Measurements from ENCODE around the gene PEAK1.

PEAK1 gene

DNA sequence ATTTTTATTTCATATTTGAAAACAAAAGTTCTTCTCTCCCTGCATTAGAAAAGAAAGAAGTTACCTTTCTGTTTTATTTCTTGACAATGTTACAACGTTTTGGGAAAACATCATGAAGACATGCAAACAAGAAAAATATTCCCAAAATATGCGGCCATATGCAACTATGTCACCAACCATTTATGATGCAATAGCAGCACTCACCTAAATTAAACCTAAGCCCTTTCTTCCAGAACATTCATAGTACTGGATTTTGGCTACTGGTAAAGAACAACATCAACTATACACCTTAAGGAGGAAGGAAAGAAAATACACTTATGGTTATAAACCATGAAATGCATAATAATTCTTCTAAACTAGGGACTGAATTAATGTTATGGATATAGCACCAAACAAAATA is 164.5 kb downstream of the PEAK1 start:
- no peak for DNase-seq
- Histone ChIP-seq H3K27ac (no peak overlapping the region), H3K9me3 (no peaks in the 10 kb centered on the region), H3K4me1 (peaks cover 0 to 10% (median 3%) of the 10 kb centered on the region in 4 donors), H3K4me3 (no peak overlapping the region), H3K27me3 (no peaks in the 10 kb centered on the region), H3K36me3 (peaks cover 0 to 15% (median 12%) of the 10 kb centered on the region in 3 donors)
- intact Hi-C loops (cut with DNase I; ENCODE audit: low total_unique reads): no loop called here
- TF ChIP-seq, protein P1, sequence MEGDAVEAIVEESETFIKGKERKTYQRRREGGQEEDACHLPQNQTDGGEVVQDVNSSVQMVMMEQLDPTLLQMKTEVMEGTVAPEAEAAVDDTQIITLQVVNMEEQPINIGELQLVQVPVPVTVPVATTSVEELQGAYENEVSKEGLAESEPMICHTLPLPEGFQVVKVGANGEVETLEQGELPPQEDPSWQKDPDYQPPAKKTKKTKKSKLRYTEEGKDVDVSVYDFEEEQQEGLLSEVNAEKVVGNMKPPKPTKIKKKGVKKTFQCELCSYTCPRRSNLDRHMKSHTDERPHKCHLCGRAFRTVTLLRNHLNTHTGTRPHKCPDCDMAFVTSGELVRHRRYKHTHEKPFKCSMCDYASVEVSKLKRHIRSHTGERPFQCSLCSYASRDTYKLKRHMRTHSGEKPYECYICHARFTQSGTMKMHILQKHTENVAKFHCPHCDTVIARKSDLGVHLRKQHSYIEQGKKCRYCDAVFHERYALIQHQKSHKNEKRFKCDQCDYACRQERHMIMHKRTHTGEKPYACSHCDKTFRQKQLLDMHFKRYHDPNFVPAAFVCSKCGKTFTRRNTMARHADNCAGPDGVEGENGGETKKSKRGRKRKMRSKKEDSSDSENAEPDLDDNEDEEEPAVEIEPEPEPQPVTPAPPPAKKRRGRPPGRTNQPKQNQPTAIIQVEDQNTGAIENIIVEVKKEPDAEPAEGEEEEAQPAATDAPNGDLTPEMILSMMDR (IDR thresholded peaks at IDR 0.05): no peak

DNA sequence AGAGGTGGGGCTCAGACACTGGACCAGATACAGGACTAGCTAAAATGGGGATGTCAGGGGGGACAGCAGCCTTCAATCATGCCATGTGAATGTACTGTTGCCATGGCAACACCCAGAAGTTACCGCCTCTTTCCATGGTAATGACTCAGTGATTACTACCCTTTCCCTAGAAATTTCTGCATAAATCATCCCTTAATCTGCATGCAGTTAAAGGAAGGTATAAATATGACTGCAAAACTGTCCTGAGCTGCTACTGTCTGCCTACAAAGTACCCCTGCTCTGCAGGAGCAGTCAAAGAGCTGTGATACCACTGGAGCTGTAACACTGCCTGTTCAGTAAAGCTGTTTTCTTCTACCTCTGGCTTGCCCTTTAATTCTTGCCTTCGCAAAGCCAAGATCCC is 168.2 kb downstream of the PEAK1 start:
- H3K27ac ChIP-seq: no peak overlapping the region
- H3K9me3 ChIP-seq: no peaks in the 10 kb centered on the region
- TF ChIP-seq, protein P1 (IDR thresholded peaks at IDR 0.05): no peak
- no peak for DNase-seq
- no peak overlapping the region for H3K4me3 ChIP-seq
- H3K36me3 ChIP-seq: peaks cover 0 to 18% (median 18%) of the 10 kb centered on the region in 3 donors
- H3K4me1 ChIP-seq: no peaks in the 10 kb centered on the region
- intact Hi-C loops (cut with DNase I; ENCODE audit: low total_unique reads): no loop called here
- H3K27me3 ChIP-seq: no peaks in the 10 kb centered on the region

DNA sequence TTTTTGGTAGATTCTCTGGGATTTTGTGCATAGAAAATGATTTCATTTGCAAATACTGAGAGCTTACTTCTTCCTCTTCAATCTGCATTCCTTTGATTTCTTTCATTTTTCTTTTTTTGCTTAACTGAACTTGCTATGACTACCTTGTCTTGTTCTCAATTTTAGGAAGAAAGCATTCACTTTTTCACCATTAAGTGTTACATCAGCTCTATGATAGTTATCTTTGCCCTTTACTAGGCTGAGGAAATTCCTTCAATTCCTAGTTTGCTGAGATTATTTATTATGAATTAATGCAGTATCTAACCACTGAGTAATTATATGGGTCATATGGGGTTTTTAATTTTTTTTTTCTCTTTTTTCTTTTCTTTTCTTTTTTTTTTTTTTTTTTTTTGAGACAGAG is 172.8 kb downstream of the PEAK1 start:
- H3K4me3 ChIP-seq: no peak overlapping the region
- H3K27ac ChIP-seq: no peak overlapping the region
- H3K36me3 ChIP-seq: peaks cover 0 to 18% (median 17%) of the 10 kb centered on the region in 3 donors
- no peaks in the 10 kb centered on the region for H3K4me1 ChIP-seq
- no peaks in the 10 kb centered on the region for H3K27me3 ChIP-seq
- no peaks in the 10 kb centered on the region for H3K9me3 ChIP-seq
- DNase-seq: no peak
- intact Hi-C loops (cut with DNase I; ENCODE audit: low total_unique reads): no loop called here
- TF ChIP-seq, protein P1 (IDR thresholded peaks at IDR 0.05): no peak

DNA sequence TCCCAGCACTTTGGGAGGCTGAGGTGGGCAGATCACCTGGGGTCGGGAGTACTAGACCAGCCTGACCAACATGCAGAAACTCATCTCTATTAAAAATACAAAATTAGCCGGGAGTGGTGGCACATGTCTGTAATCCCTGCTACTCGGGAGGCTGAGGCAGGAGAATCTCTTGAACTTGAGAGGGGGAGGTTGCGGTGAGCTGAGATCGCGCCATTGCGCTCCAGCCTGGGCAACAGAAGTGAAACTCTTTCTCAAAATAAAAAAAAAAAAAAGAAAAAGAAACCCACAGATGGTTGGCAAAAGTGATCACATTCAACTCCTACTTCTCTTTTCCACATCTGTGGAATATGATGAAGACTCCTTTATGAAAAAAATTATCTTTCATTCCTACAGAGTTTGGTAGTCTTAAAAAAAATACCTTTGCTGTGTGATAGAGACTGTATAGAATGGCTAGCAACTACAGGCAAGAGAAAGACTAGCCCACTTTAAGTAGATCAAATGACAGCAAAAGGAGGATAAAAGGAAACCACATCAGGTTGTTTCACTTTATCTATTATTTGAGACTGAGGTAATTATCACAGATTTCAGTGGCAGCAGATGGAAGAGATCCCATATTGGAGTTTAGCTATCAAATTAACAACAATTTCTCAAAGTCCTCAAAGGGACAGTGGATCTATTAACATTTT is 176.0 kb downstream of the PEAK1 start:
- Histone ChIP-seq H3K27ac (no peak overlapping the region), H3K27me3 (no peaks in the 10 kb centered on the region), H3K4me3 (no peak overlapping the region), H3K9me3 (no peaks in the 10 kb centered on the region), H3K36me3 (peaks cover 0 to 3% (median 2%) of the 10 kb centered on the region in 3 donors), H3K4me1 (no peaks in the 10 kb centered on the region)
- TF ChIP-seq, protein P1 (IDR thresholded peaks at IDR 0.05): no peak
- no peak for DNase-seq
- intact Hi-C loops (cut with DNase I; ENCODE audit: low total_unique reads): no loop called here

DNA sequence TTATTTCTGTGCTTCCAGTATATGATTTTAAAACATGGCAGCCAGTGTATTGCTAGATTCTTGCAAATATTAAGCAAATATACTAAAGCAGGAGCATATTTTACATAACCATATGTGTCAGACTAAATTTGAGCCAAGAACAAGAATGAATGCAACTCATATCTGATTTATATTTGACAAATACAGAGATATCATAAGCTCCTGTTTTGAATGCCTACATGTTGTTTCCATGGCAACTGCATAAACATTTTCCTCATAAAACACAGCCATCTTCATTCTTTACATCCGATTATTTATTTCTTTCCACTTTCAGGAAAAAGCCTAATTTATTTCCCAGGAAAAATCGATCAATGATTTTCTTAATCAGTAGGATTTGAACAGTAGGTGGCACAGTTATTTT is 176.8 kb downstream of the PEAK1 start:
- peaks cover 0 to 3% (median 0%) of the 10 kb centered on the region in 3 donors for H3K36me3 ChIP-seq
- DNase-seq: no peak
- intact Hi-C loops (cut with DNase I; ENCODE audit: low total_unique reads): no loop called here
- no peaks in the 10 kb centered on the region for H3K4me1 ChIP-seq
- no peak overlapping the region for H3K4me3 ChIP-seq
- TF ChIP-seq, protein P1 (IDR thresholded peaks at IDR 0.05): no peak
- no peaks in the 10 kb centered on the region for H3K27me3 ChIP-seq
- no peaks in the 10 kb centered on the region for H3K9me3 ChIP-seq
- no peak overlapping the region for H3K27ac ChIP-seq

All from tibial artery (tissue), 4 donors.